Activated CD8-positive, alpha-beta memory T cell treated with anti-CD3 and anti-CD28 coated beads, Interleukin-2, amount 50 U/mL, for 24 hours (primary cell): ENCODE results near the gene EVI5L.

Experiments
- DNase-seq: peaks from one replicate; pipeline ENCODE4 v3.0.0-alpha.2; 2020; ENCODE audit errors: extremely low read depth

EVI5L gene

DNA sequence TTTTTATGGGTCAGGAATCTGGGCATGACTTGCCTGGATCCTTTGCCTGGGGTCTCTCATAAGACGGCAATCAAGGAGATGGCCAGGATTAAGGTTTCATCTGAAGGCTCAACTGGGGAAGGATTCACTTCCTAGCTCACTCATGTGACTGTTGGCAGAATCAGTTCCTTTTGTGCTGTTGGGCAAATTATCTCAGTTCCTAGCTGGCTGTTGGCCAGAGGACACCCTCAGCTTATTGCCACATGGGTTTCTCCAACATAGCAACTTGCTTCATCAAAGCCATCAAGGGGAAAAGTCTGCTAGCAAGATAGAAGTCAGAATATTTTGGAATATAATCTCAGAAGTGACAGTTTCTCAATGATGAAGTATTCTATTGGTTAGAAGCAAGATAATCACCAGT, 12.2 kb upstream of the EVI5L start:
- DNase-seq, result no peak

DNA sequence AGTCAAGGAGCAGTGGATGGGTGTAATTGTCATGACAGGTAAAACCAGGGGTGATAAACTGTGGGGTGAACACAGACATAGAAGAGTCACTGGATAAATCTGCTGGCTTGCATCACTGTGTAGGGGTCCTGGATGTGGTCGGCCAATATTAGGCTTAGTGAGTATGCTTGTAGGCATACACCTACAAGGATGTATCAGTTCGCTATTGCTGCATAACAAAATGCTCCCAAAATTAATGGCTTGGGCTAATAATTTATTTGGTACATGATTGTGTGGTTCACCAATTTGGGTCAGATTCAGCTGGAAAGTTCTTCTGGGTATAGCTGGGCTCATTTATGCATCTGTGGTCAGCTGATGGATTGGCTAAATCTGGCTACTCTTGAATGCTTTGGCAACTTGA, 11.2 kb upstream of the EVI5L start:
- DNase-seq, result no peak

DNA sequence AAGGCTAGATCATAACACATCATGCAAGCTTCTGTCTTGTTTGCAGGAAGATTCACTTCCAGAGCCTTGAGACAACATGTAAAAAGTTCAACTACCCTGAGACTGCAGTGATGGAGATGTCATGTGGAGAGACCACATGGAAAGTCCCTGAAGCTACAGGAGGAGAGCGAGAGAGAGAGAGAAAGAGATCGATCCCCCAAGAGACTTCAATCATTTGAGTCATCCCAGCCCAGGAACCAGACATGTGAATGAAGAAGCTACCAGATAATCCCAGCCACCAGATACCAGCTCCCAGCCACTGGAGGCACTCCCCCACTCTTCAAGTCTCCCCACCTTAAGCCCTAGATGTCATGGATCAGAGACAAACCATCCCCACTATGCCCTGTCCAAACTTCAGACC, 10.7 kb upstream of the EVI5L start:
- DNase-seq, result no peak

DNA sequence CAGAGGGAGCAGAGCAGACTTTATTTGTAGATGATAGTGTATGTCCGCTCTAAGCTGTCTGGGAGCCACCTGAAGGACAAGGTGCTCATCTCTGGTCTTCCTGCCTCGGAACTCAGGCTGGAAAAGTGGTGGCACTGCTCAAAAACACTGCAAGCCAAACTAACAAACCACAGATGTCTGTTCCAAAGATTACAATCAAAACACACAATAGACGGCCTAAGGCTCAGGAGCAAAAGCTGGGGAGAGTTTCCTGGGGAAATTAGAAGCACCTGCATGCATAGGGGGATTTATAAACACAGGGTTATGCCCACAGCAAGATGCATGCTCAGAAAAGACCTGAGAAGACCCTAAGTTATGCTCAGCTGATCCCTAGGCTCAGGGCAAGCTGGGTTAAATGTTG, 9.4 kb upstream of the EVI5L start:
- no peak for DNase-seq

DNA sequence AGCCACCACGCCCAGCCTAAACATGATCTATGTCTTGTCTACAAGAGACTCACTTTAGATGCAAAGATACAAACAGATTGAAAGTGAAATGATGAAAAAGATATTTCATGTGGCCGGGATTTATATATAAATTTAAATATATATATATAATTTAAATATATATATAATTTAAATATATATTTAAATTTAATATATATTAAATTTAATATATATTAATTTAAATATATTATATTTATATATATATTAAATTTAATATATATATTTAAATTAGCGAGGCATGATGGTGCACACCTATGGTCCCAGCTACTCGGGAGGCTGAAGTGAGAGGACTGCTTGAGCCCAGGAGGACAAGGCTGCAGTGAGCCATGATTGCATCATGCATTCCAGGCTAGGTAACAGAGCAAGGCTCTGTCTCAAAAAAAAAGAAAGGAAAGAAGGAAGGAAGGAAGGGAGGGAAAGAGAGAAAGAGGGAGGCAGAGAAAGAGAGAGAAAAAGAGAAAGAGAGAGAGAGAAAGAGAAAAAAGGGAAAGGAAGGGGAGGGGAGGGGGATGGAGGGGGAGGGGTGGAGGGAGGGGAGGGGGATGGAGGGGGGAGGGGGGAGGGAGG, 7.0 kb upstream of the EVI5L start:
- DNase-seq, result no peak

DNA sequence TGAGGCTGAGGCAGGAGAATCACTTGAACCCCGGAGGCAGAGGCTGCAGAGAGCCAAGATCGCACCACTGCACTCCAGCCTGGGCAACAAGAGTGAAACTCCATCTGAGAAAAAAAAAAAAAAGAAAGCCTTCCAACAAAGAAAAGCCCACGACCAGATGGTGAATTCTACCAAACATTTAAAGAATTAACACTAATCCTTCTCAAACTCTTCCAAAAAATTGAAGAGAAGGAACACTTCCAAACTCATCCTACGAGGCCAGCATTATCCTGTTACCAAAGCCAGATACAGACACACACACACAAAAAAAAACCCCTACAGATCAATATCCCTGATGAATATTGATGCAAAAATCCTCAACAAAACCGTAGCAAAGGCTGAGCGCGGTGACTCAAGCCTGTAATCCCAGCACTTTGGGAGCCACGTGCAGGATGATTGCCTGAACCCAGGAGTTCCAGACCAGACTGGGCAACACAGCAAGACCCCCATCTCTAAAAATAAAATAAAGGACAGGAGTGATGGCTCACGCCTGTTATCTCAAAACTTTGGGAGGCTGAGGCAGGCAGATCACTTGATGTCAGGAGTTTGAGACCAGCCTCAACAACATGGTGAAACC, 6.2 kb upstream of the EVI5L start:
- no peak for DNase-seq

DNA sequence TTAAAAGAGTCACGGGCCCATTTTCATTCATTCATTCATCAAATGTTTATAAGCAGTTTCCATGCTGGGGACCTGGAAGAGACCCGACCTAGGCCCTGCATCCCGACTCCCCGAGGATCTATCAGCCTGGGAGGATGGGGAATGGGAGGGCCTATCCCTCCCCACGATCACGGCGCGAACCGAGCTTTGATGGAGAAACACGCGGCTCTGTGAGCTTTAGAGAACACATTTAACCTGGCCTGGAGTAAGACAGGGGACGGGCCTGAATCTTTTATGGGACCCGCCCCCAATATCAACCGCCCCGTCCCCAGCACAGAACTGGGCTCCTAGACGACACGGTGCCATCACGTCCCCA, 875 bp upstream of the EVI5L start:
- no peak for DNase-seq

DNA sequence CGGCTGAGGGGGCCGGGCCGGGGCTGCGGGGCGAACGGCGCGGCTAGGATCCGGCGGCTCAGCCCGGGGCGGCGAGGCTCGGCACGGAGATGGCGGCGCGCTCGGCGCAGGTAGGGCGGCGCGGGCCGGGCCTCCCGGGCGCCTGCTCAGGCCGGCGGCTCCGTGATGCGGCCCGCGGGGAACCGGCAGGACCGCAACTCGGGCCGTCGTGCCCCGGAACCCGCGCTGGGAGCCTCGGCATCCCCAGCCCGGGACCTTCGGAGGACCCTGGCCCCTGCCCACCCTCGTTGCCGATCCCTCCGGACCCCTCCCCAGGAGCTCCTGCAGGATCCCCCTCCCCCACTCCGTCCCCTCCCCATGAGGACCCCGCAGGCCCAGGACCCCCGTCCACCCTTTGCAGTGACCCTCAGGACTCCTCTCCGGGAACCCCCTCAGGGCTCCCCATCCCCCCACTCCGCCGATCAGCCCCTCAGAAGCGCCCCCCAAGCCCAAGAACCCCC, 304 bp downstream of the EVI5L start:
- DNase-seq, result no peak

DNA sequence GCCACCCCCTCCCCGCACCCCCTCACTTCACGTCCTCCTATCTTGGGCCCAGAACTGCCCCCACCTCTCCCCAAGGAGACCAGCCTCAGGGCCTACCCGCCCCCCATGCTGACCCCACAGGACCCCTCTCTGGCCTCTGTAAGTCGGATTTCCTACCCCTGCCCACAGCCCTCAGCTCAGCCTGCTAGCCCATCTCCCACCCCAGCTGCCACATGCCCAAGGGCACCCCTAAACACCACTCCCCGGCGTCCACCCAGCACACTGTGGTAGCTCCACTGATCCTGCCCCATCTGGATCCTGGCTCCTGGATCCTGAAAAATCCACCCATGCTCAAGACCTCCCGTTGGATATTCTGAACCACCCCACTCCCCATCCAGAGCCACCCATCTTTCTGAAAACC, 805 bp downstream of the EVI5L start:
- no peak for DNase-seq

DNA sequence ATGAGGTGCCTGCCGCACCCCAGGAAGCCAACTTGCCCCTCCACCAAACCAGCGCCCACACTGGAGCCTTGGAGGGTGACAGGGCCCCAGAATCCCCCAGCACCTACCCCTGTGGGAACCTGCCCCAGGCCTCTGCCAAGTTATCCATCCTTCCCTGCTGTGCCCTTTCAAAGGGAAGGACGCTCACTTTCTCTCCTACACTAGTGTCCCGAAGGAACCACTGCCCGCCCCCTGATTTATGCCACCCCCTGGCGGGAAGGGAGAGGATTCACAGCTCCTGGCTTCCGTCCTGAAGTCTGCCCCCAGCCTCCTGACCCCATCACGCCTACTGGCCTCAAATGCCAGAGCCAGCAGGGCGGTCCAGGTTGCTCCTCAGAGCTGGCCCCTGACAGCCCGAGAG, 1.4 kb downstream of the EVI5L start:
- DNase-seq, result no peak

DNA sequence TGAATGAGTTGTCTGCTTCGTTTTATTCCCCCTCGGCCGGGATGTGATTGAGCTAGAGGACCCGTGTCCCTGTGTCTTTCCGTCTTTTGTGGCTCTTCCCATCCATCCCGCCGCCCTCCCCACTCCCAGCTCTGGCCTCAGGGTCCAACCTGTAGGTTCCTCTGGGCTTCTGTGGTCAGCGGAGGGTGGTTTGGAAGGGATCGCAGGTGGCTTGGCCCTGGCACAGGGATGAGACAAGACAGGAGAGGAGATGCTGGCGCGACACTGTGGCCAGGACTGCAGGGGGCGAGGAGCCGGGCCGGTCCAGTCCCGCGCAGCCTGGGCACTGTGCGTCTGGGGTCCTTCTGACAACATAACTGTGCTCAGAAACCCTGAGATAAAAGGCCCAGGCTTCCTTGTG, 2.0 kb downstream of the EVI5L start:
- DNase-seq, result no peak

DNA sequence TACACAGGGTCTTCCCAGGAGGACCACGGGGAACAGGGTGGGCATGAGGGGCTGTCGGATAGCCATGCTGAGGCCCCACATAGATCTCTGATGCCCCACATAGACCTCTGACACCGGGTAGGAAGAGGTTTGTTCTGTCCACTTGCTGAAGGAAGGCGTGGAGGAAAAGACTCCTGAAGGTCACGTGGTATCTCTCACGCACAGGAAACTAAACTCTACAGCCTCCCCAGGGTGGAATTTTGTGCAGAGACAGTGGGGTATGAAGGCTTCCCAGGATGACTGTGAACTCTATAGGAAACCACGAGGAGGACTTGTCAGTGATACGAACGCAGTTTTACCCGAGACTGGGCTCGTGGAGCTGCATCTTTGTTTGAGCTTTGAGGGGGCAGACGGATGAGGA, 2.8 kb downstream of the EVI5L start:
- DNase-seq, result no peak

DNA sequence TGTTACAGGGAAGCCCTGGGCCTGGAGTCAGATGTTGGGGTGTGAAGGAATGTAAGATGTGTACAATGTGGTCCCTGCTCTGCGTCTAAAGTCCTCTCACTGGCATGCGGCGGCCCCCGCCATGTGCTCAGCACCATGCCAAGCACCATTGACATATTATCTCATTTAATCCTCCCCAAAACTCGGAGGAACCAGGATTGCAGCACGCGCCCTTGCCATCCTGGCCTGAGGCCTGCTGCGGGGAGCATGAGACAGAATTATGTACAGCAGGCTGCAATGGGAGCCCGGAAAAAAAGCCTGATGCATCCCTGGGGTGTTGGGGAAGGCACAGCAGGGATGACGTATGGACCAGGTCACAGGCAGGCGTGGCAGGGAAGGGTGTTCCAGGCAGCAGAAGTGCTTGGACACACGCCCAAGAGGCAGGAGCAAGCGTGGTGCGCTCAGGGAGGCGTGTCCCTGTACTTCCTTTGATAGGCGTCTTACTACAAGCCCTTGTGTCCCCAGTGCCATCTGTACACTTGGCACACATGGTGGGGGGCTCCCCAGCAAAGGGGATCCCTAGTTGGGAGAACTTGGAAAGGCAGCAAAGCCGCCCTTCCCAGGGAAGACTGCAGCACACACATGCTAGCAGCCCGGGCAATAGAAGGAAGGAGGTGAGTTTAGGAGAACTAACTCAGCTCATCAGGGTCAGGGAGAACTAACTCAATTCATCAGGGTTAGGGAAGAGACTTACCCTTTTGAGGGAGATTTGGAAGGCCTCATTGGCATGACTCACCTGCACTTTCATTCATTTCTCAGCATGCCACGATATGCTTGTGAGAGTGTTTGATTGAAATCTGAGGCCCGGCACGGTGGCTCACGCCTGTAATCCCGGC, 3.4 kb downstream of the EVI5L start:
- no peak for DNase-seq

DNA sequence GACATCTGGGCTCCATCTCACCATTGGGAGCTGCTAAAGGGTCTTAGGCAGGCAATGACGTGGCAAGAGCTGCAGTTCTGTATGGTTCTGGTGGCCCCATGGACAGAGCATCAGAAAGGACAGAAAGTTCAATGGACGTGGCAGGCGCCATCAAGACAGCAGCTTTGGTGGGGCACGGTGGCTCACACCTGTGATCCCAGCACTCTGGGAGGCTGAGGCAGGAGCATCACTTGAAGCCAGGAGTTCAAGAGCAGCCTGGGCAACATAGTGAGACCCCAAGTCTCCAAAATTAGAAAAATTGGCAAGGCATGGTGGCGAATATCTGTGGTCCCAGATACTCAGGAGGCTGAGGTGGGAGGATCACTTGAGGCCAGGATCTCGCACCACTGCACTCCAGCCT, 9.5 kb downstream of the EVI5L start:
- DNase-seq, result no peak

DNA sequence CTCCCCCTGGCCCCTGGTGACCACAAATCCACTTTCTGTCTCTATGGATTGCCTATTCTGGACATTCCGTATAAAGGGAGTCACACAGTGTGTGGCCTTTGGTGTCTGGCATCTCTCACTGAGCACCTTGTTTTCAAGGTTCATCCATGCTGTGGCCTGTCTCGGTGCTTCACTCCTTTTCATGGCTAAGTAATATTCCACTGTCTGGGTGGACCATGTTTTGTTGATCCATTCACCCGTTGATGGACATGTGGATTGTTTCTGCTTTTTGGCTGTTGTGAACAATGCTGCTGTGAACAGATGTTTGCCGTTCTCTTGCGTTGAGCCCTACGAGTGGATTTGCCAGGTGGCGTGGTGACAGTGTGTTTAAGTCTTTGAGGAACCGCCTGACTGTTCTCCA, 10.6 kb downstream of the EVI5L start:
- no peak for DNase-seq

DNA sequence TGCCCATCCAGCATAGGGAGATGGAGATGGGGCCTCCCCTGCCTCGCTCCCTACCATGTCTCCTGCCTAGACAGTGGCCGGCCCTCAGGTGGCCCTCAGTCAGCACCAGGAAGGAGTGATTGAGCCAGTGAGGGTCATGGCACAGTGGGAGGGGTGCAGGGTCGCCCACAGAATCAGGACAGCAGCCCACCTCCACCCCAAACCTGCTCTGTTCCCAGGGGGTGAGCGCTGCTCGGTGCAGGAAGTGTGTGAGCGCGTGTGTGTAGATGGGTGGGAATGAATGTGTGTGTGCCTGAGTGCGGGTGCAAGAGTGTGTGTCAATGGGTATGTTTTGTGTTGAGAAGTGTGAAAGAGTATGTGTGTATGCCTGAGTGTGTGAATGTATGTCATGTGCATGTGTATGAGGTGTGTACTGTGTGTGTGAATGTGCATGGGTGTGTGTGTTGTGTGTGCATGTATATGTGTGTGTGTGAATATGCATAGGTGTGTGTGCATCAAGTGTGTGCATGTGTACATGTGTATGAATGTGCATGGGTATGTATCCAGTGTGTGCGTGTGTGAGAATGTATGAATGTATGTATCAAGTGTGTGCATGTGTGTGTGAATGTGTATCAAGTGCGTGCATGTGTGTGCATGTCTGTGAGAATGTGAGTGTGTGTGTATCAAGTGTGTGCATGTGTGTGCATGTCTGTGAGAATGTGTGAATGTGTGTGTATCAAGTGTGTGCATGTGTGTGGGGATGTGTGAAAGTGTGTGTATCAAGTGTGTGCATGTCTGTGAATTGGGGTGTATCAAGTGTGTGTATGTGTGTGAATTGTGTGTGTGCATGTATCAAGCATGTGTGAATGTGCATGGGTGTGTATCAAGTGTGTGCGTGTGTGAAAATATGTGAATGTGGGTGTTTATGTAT, 12.0 kb downstream of the EVI5L start:
- DNase-seq, result no peak

DNA sequence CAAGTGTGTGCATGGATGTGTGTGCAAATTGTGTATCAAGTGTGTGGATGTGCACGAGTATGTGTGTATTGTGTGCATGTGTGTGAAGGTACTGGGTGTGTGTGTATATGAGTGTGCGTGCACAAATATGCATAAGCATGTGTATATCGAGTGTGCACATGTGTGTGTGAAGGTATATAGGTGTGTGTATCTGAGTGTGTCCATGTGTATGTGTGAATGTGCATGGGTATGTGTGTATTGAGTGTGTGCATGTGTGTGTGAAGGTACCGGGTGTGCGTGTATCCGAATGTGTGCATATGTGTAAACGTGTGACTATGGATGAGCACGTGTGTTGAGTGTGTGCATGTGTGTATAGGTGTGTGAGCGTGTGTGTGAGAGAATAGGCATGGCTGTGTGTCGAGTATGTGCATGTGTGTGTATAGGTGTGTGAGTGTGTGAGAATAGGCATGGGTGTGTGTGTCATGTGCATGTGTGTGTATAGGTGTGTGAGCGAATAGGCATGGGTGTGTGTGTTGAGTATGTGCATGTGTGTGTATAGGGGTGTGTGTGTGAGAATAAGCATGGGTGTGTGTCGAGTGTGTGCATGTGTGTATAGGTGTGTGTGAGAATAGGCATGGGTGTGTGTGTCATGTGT, 12.8 kb downstream of the EVI5L start:
- DNase-seq, result no peak

DNA sequence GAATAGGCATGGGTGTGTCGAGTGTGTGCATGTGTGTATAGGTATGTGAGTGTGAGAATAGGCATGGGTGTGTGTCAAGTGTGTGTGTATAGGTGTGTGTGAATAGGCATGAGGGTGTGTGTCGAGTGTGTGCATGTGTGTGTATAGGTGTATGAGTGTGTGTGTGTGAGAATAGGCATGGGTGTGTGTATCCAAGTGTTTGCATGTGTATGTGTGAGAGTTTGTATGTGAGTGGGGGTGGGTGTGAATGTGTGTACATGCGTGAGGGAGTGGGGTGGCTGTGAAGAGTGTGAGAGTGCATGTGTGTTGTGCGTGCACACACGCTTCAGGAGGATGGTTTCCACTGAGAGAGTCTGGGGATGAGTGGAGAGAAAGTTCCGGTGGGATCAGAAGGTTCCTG, 13.5 kb downstream of the EVI5L start:
- no peak for DNase-seq

DNA sequence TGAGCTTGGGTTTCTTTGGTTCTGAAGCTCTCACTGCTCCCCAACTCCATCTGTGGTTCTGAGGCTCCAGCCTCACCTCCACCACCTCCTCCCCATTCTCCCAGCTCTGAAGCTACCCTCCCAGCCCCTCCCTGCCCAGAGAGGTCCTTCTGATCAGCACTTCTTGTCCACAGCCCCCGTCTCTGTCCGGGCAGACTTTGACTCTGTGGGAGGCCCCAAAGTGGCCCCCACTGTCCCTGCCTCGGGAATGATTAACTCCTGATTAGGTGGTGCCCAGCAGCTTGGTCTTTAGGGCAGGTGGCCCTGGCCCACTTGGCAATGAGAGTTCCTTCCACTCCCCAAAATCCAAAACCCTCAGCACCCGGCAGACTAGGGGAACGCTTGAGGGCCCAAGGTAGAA, 14.4 kb downstream of the EVI5L start:
- no peak for DNase-seq

DNA sequence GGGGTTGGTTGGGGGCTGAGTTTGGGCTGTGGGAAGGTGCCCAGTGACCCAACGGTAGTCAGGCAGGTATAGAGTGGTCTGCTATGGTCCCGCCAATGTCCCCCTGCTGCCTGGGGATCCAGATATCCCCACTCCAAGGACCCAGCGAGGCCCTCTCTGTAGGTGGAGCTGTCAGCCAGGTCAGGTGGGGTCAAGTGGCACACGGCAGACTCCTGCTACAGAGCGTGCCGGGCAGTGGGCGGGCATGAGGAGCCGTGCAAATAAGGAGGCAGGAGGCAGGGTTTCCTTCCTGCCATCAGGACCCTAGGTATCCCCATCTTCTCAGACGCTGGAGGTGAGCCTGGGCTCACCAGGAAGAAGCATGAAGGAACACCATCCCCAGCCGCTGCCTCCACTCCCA, 14.9 kb downstream of the EVI5L start:
- no peak for DNase-seq

DNA sequence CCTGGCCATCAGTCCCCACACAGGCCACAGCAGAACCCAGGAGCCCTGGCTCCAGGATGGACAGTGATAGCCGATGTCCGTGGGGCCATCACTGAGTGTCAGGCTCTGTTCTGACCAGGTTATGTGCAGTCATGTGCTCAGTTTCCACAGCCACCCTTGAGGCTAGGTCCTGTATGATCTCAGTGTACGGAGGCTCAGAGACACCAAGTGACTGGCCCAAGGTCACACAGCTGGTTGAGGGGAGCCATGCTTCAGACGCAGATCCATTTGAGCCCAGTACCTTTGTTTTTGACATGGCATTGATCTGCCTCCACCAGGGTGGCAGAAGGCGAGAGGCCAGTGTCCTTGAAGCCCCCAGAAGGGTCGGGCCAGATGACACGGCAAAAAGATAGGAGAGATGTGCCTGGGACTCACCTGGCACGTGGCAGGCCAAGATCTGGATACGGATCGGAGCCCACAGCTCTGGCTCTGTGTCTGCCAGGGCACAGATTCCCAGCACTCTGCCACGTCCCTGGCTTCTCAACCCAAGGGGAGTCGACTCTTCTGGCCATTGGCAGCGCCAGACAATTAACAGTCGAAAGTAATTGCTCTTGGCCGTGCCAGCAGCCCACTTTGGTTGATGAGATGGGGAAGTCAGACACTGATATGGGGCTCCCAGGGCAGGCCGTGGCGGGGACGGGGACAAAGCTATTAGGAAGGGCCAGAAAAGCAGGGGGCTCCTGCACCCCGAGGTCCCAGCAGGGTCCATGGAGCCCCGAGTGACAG, 15.6 kb downstream of the EVI5L start:
- no peak for DNase-seq
